GM18508 (cell line): Measurements from ENCODE around the gene C2.
"Not testable (repeated sequence)": the region's sequence is repeated elsewhere in the genome, so short reads cannot be mapped to it uniquely, and the experiment has no call there.

Experiments used
- ATAC-seq: cut with Tn5 transposase; IDR thresholded peaks from one replicate; pipeline ENCODE4 v1.9.1; 2021; ENCODE audit warnings: moderate number of reproducible peaks; ENCODE audit not compliant: insufficient read depth, unreplicated experiment

The C2 gene

GRCh38 chr6:31972709-31973350 is 45.3 kb downstream of the C2 start:
- ATAC-seq = no peak

GRCh38 chr6:31976065-31976464 is 48.5 kb downstream of the C2 start:
- not testable (repeated sequence) for ATAC-seq

- ATAC-seq = no peak
Observed at GRCh38 chr6:31977816-31978431, 50.4 kb downstream of the C2 start.

GRCh38 chr6:31978831-31979230 is 51.3 kb downstream of the C2 start:
- ATAC-seq = no peak

- ATAC-seq = no peak
Observed at GRCh38 chr6:31979238-31979898, 51.9 kb downstream of the C2 start.

GRCh38 chr6:31980195-31980876 is 52.8 kb downstream of the C2 start:
- not testable (repeated sequence) for ATAC-seq

- not testable (repeated sequence) for ATAC-seq
Observed at GRCh38 chr6:31980998-31981397, 53.5 kb downstream of the C2 start.

GRCh38 chr6:31981744-31982143 is 54.2 kb downstream of the C2 start, which contains the start of gene C4A:
C4A (plus strand) TSS chr6:31982057; CDS start chr6:31982108, 51 bp downstream.
- ATAC-seq = not testable (repeated sequence)

- ATAC-seq = not testable (repeated sequence)
Observed at GRCh38 chr6:31989363-31989762, 61.8 kb downstream of the C2 start.

GRCh38 chr6:31994421-31994820 is 66.9 kb downstream of the C2 start:
- ATAC-seq = not testable (repeated sequence)
